Naive B cell (primary cell): ENCODE data around the gene CCL19. TPM values are rescaled to one million over a fixed set of nuclear protein-coding genes. Genes with fewer than 3 reads are reported as not detected.

Source experiments
- ATAC-seq, 2 donors: fragments of 150-1000 bp; cut with Tn5 transposase; 2 replicates each; pipeline ENCODE4 v1.10.0; 2021; ENCODE audit warnings: low read depth in 2 of 2, mild to moderate bottlenecking in 2 of 2, moderate library complexity in 2 of 2
- DNase-seq: peaks from one replicate; pipeline ENCODE4 v3.0.0; 2022
- H3K27ac Mint-ChIP-seq, 6 donors: one replicate each; pipeline ENCODE4 v1.8.0; 2020 to 2022; ENCODE audit warnings: mild to moderate bottlenecking in 6 of 6, mixed read lengths in 6 of 6, moderate library complexity in 5 of 6, inconsistent platforms in 2 of 6
- H3K27me3 Mint-ChIP-seq, 3 donors: one replicate each; pipeline ENCODE4 v1.8.0; 2021 to 2022; ENCODE audit warnings: mixed read lengths in 3 of 3, mild to moderate bottlenecking in 1 of 3
- H3K36me3 Mint-ChIP-seq, 2 donors: one replicate each; pipeline ENCODE4 v1.8.0; 2020 to 2022; ENCODE audit warnings: mixed read lengths in 2 of 2, inconsistent platforms in 1 of 2, mild to moderate bottlenecking in 1 of 2
- H3K4me1 Mint-ChIP-seq, 3 donors: one replicate each; pipeline ENCODE4 v1.8.0; 2020 to 2022; ENCODE audit warnings: mixed read lengths in 3 of 3, inconsistent platforms in 1 of 3, mild to moderate bottlenecking in 1 of 3, moderate library complexity in 1 of 3
- H3K4me3 Mint-ChIP-seq, 8 donors: one replicate each; pipeline ENCODE4 v1.8.0; 2020 to 2022; ENCODE audit warnings: mild to moderate bottlenecking in 8 of 8, mixed read lengths in 8 of 8, moderate library complexity in 8 of 8, inconsistent platforms in 2 of 8
- H3K9me3 Mint-ChIP-seq, 7 donors: one replicate each; pipeline ENCODE4 v1.8.0; 2020 to 2022; ENCODE audit warnings: mixed read lengths in 7 of 7, mild to moderate bottlenecking in 5 of 7, inconsistent platforms in 2 of 7, moderate library complexity in 1 of 7
- polyA plus RNA-seq, 6 donors: library from polyadenylated mRNA; unstranded; fragments of 300-500 nt; fragmentation: Illumina TruSeq; gene quantifications; one replicate each; pipeline ENCODE4 v1.2.3, GENCODE V29; 2021; ENCODE audit warnings: low read depth in 6 of 6

The CCL19 gene
- polyA plus RNA-seq, 6 donors from 2014 or later: not detected

- H3K27ac Mint-ChIP-seq: peak within 1 kb of the TSS in 3 of 6 donors; percentile 47 to 76 (median 61)
Measured at GRCh38 chr9:34651876-34652601, 39.0 kb downstream of the CCL19 start, which contains the start of gene IL11RA. Gene IL11RA (plus strand): TSS chr9:34652185. CDS start chr9:34655218, 3,033 bp downstream.

GRCh38 chr9:34651321-34651720 lies 39.8 kb downstream of the CCL19 start:
- ATAC-seq (no peak), DNase-seq (no peak)
- Mint-ChIP-seq H3K27ac (peak overlapping the region in 1 of 6 donors; percentile 61), H3K4me3 (peak overlapping the region in 1 of 8 donors; percentile 20), H3K36me3 (peaks cover 5 to 13% of the 10 kb centered on the region in 2 donors), H3K27me3 (no peaks in the 10 kb centered on the region), H3K9me3 (no peaks in the 10 kb centered on the region), H3K4me1 (peaks cover 25 to 39% (median 30%) of the 10 kb centered on the region in 3 donors)

More at GRCh38 chr9:34651876-34652601, 39.0 kb downstream of the CCL19 start, which contains the start of gene IL11RA:
- ATAC-seq: no peak
- H3K4me3 Mint-ChIP-seq: peak within 1 kb of the TSS in 1 of 8 donors; percentile 20
- no peak for DNase-seq
- H3K27me3 Mint-ChIP-seq: no peaks in the 10 kb centered on the region
- peaks cover 5 to 13% of the 10 kb centered on the region in 2 donors for H3K36me3 Mint-ChIP-seq
- peaks cover 23 to 33% (median 29%) of the 10 kb centered on the region in 3 donors for H3K4me1 Mint-ChIP-seq
- no peaks in the 10 kb centered on the region for H3K9me3 Mint-ChIP-seq

- Mint-ChIP-seq H3K9me3 (no peaks in the 10 kb centered on the region), H3K4me1 (peaks cover 27 to 43% (median 30%) of the 10 kb centered on the region in 3 donors), H3K36me3 (peaks cover 5 to 13% of the 10 kb centered on the region in 2 donors), H3K27me3 (no peaks in the 10 kb centered on the region), H3K4me3 (no peak overlapping the region), H3K27ac (peak overlapping the region in 1 of 6 donors; percentile 61)
- DNase-seq (no peak), ATAC-seq (no peak)
Measured at GRCh38 chr9:34650816-34651215, 40.3 kb downstream of the CCL19 start.

GRCh38 chr9:34648673-34649072 lies 42.4 kb downstream of the CCL19 start:
- Mint-ChIP-seq H3K9me3 (no peaks in the 10 kb centered on the region), H3K27ac (no peak overlapping the region), H3K36me3 (peaks cover 5 to 13% of the 10 kb centered on the region in 2 donors)

GRCh38 chr9:34647651-34648050 lies 43.4 kb downstream of the CCL19 start:
- no peaks in the 10 kb centered on the region for H3K27me3 Mint-ChIP-seq
- H3K4me1 Mint-ChIP-seq: peaks cover 21 to 38% (median 25%) of the 10 kb centered on the region in 3 donors
- no peak for DNase-seq
- H3K9me3 Mint-ChIP-seq: no peaks in the 10 kb centered on the region
- ATAC-seq: no peak
- peak overlapping the region in 3 of 6 donors; percentile 16 to 77 (median 55) for H3K27ac Mint-ChIP-seq
- H3K4me3 Mint-ChIP-seq: peak overlapping the region; percentile 86 to 96 (median 92)
- peaks cover 5 to 13% of the 10 kb centered on the region in 2 donors for H3K36me3 Mint-ChIP-seq

More at GRCh38 chr9:34648673-34649072, 42.4 kb downstream of the CCL19 start:
- ATAC-seq: no peak
- no peak for DNase-seq
- peak overlapping the region in 4 of 8 donors; percentile 6 to 95 (median 10) for H3K4me3 Mint-ChIP-seq
- peaks cover 27 to 44% (median 30%) of the 10 kb centered on the region in 3 donors for H3K4me1 Mint-ChIP-seq
- no peaks in the 10 kb centered on the region for H3K27me3 Mint-ChIP-seq

- Mint-ChIP-seq H3K36me3 (peaks cover 5 to 13% of the 10 kb centered on the region in 2 donors), H3K27ac (peak overlapping the region in 4 of 6 donors; percentile 55 to 93 (median 84)), H3K9me3 (no peaks in the 10 kb centered on the region), H3K4me1 (peaks cover 17 to 35% (median 20%) of the 10 kb centered on the region in 3 donors), H3K27me3 (no peaks in the 10 kb centered on the region), H3K4me3 (peak overlapping the region; percentile 86 to 96 (median 92))
- ATAC-seq: peak in 1 of 2 donors; percentile 3
- no peak for DNase-seq
Measured at GRCh38 chr9:34647084-34647403, 44.0 kb downstream of the CCL19 start.

- DNase-seq: peak; percentile 90
- Mint-ChIP-seq H3K4me1 (peaks cover 17 to 35% (median 20%) of the 10 kb centered on the region in 3 donors), H3K27me3 (no peaks in the 10 kb centered on the region), H3K27ac (peak within 1 kb of the TSS; percentile 44 to 93 (median 78)), H3K4me3 (peak within 1 kb of the TSS; percentile 86 to 96 (median 92)), H3K36me3 (peaks cover 5 to 13% of the 10 kb centered on the region in 2 donors), H3K9me3 (no peaks in the 10 kb centered on the region)
- ATAC-seq: peak; percentile 95
Measured at GRCh38 chr9:34646211-34647083, 44.6 kb downstream of the CCL19 start, which contains the start of gene GALT. Gene GALT (plus strand): TSS chr9:34646675. CDS start chr9:34646705, 30 bp downstream.

- Mint-ChIP-seq H3K4me3 (peak overlapping the region in 3 of 8 donors; percentile 30 to 95 (median 58)), H3K36me3 (peaks cover 5 to 13% of the 10 kb centered on the region in 2 donors), H3K9me3 (no peaks in the 10 kb centered on the region), H3K27ac (no peak overlapping the region), H3K27me3 (no peaks in the 10 kb centered on the region), H3K4me1 (peaks cover 17 to 35% (median 20%) of the 10 kb centered on the region in 3 donors)
- ATAC-seq (no peak), DNase-seq (no peak)
Measured at GRCh38 chr9:34644766-34645314, 46.2 kb downstream of the CCL19 start.

GRCh38 chr9:34642679-34643078 lies 48.4 kb downstream of the CCL19 start:
- no peaks in the 10 kb centered on the region for H3K27me3 Mint-ChIP-seq
- H3K9me3 Mint-ChIP-seq: no peaks in the 10 kb centered on the region
- peaks cover 18 to 28% (median 22%) of the 10 kb centered on the region in 3 donors for H3K4me1 Mint-ChIP-seq
- no peak overlapping the region for H3K4me3 Mint-ChIP-seq
- no peaks in the 10 kb centered on the region for H3K36me3 Mint-ChIP-seq
- H3K27ac Mint-ChIP-seq: no peak overlapping the region
- ATAC-seq (no peak), DNase-seq (no peak)

Other genes starting within 250 kb of the CCL19 start
- 1 to 10 TPM in 3 of 6 donors, under 1 TPM in 3; 0.80 to 1.5 (median 1.1) TPM for gene FAM219A, start 232.7 kb downstream of the CCL19 start, polyA plus RNA-seq
- gene DNAI1, start 232.5 kb downstream of the CCL19 start, polyA plus RNA-seq: not detected
- gene ENHO, start 168.3 kb downstream of the CCL19 start, polyA plus RNA-seq: not detected
- gene CNTFR, start 101.6 kb downstream of the CCL19 start, polyA plus RNA-seq: not detected
- gene RPP25L, start 79.2 kb downstream of the CCL19 start, polyA plus RNA-seq: 10 to 100 TPM; 25.1 to 50.6 (median 43.7) TPM
- 100 to 1,000 TPM in 3 of 6 donors, 10 to 100 TPM in 3; 83.5 to 118 (median 103) TPM for gene DCTN3, start 70.8 kb downstream of the CCL19 start, polyA plus RNA-seq
- gene ARID3C, start 62.2 kb downstream of the CCL19 start, polyA plus RNA-seq: not detected
- gene SIGMAR1, start 53.5 kb downstream of the CCL19 start, polyA plus RNA-seq: 10 to 100 TPM; 40.1 to 75.8 (median 47.0) TPM
- gene GALT, start 44.6 kb downstream of the CCL19 start, polyA plus RNA-seq: 10 to 100 TPM; 29.1 to 51.1 (median 36.3) TPM
- gene IL11RA, start 39.1 kb downstream of the CCL19 start, polyA plus RNA-seq: 1 to 10 TPM; 2.0 to 7.4 (median 3.0) TPM
- gene CCL27, start 28.6 kb downstream of the CCL19 start, polyA plus RNA-seq: not detected
- not detected for gene CCL21, start 18.9 kb upstream of the CCL19 start, polyA plus RNA-seq